GM18951 (cell line): ENCODE data around the gene ALPI.

Source experiments
- POLR2A ChIP-seq: IDR thresholded peaks from 4 replicates; pipeline ENCODE4 v1.6.1; 2011; ENCODE audit warnings: mild to moderate bottlenecking; ENCODE audit not compliant: insufficient read length, insufficient read depth; ENCODE audit errors: extremely low read depth
- in situ Hi-C: fragments of 300-500 bp; cut with MboI; formaldehyde crosslinking; loops from one replicate; pipeline ENCODE4 v1.12.0; 2022; ENCODE audit warnings: low sequenced_read_pairs, mixed read lengths, inconsistent platforms; ENCODE audit not compliant: unreplicated experiment

Gene ALPI

GRCh38 chr2:232482301-232483238, 26.6 kb downstream of the ALPI start:
- TF ChIP-seq POLR2A = no peak
- in situ Hi-C loops = no loop called here

GRCh38 chr2:232483311-232483922, 27.5 kb downstream of the ALPI start:
- in situ Hi-C loops = no loop called here
- TF ChIP-seq POLR2A = no peak

- TF ChIP-seq POLR2A = no peak
- in situ Hi-C loops = no loop called here
Measured at GRCh38 chr2:232483923-232484627, 28.1 kb downstream of the ALPI start.

- no peak for TF ChIP-seq POLR2A
- in situ Hi-C loops = no loop called here
Measured at GRCh38 chr2:232484628-232485347, 28.8 kb downstream of the ALPI start.

GRCh38 chr2:232485348-232485756, 29.4 kb downstream of the ALPI start:
- in situ Hi-C loops = no loop called here
- no peak for TF ChIP-seq POLR2A

GRCh38 chr2:232485757-232486557, 30.0 kb downstream of the ALPI start:
- in situ Hi-C loops = no loop called here
- TF ChIP-seq POLR2A = no peak

- TF ChIP-seq POLR2A = no peak
- in situ Hi-C loops = no loop called here
Measured at GRCh38 chr2:232486558-232487384, 30.8 kb downstream of the ALPI start.

- TF ChIP-seq POLR2A = no peak
- in situ Hi-C loops = no loop called here
Measured at GRCh38 chr2:232487385-232488096, 31.6 kb downstream of the ALPI start, which contains the start of gene ECEL1. Gene ECEL1 (minus strand): TSS chr2:232487834. CDS start chr2:232486653, 1,181 bp downstream.

GRCh38 chr2:232488097-232488711, 32.3 kb downstream of the ALPI start:
- no peak for TF ChIP-seq POLR2A
- in situ Hi-C loops = no loop called here

- no peak for TF ChIP-seq POLR2A
- in situ Hi-C loops = no loop called here
Measured at GRCh38 chr2:232488721-232489300, 32.9 kb downstream of the ALPI start.
